Astrocyte (in vitro differentiated cells and primary cell): ENCODE data around the gene KCNK5.

Source experiments
- EZH2 ChIP-seq: IDR thresholded peaks from 2 replicates; pipeline ENCODE4 v1.6.1; 2012; ENCODE audit warnings: mild to moderate bottlenecking, low read length, inconsistent platforms; ENCODE audit not compliant: insufficient read depth
- TF ChIP-seq, protein P1 (sequence below): IDR thresholded peaks from 2 replicates; pipeline ENCODE4 v1.5.1; 2011; ENCODE audit warnings: low read depth, mild to moderate bottlenecking, inconsistent platforms, low read length, moderate library complexity; ENCODE audit not compliant: insufficient read depth

DNA sequence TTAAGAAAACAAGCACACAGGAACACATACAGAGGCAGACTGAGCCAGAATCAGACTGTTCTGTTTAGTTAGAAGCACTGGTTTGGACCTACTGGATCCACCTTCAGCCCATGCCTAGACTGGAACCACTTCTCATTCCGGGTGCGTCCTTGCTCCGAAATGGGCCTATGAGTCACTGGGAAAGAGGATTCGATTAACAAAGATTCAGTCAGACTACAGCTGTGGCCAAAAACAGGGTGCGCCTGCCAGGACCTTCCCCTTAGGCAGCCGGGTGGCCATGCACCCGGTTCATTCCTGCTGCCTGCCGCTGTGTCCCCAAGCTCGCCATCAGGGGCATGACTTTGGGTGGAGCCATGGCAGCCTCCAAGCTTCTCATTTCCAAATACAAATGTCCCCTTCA is 14.5 kb upstream of the KCNK5 start:
- TF ChIP-seq, protein P1, sequence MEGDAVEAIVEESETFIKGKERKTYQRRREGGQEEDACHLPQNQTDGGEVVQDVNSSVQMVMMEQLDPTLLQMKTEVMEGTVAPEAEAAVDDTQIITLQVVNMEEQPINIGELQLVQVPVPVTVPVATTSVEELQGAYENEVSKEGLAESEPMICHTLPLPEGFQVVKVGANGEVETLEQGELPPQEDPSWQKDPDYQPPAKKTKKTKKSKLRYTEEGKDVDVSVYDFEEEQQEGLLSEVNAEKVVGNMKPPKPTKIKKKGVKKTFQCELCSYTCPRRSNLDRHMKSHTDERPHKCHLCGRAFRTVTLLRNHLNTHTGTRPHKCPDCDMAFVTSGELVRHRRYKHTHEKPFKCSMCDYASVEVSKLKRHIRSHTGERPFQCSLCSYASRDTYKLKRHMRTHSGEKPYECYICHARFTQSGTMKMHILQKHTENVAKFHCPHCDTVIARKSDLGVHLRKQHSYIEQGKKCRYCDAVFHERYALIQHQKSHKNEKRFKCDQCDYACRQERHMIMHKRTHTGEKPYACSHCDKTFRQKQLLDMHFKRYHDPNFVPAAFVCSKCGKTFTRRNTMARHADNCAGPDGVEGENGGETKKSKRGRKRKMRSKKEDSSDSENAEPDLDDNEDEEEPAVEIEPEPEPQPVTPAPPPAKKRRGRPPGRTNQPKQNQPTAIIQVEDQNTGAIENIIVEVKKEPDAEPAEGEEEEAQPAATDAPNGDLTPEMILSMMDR: no peak
- TF ChIP-seq EZH2: no peak
